ENCODE measurements around the gene ACVR2B.

Gene ACVR2B

DNA sequence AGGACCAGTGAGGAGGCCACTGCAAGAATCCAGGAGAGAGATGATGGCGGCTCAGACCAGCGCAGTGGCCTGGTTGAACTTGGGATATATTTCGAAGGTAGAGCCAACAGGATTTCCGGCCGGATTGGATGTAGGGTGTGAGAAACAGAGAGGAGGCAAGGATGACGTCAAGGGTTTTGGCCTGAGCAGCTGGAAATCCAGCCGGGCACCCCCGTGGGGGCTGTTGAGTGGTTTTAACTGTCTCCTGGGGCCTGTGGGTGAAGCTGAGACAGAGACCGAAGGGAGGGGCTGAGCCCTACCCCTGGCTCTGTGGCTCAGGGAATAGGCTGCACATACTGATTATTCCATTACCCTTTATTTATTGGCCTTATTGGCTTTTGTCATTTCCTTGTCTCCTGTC is 88.1 kb downstream of the ACVR2B start:
- Mint-ChIP-seq H3K27ac (no peak overlapping the region), H3K36me3 (ENCODE audit: low read depth) (no peaks in the 10 kb centered on the region), H3K4me3 (no peak overlapping the region), H3K4me1 (ENCODE audit: low read depth) (no peaks in the 10 kb centered on the region), H3K9me3 (no peaks in the 10 kb centered on the region), H3K27me3 (ENCODE audit: low read depth) (peaks cover 4% of the 10 kb centered on the region)
- DNase-seq (ENCODE audit: low spot score): no peak

Data from T-helper 2 cell treated with Interferon-gamma antibody and Interleukin-4, amounts not matched to agents 5 μg/mL and 100 μg/mL, for 36 hours (primary cell).